IPS DF 6.9 (cell line): ENCODE data around the gene HBEGF.

Source experiments
- DNase-seq: peaks from one replicate; pipeline ENCODE4 v3.0.0-alpha.2; 2013; ENCODE audit warnings: low read depth, low spot score
- H3K27ac ChIP-seq: one replicate; pipeline ENCODE4 v1.5.1; 2013; ENCODE audit warnings: low read length, control low read depth
- H3K27me3 ChIP-seq: 2 replicates; pipeline ENCODE4 v1.6.1; 2013; ENCODE audit warnings: mild to moderate bottlenecking, low read length; ENCODE audit not compliant: control insufficient read depth, insufficient read depth
- H3K36me3 ChIP-seq: 2 replicates; pipeline ENCODE4 v1.6.1; 2013; ENCODE audit warnings: low read length; ENCODE audit not compliant: control insufficient read depth, insufficient read depth
- H3K4me1 ChIP-seq: 2 replicates; pipeline ENCODE4 v1.6.1; 2013; ENCODE audit warnings: low read length; ENCODE audit not compliant: control insufficient read depth, insufficient read depth
- H3K4me3 ChIP-seq: 2 replicates; pipeline ENCODE4 v1.5.1; 2013; ENCODE audit warnings: mild to moderate bottlenecking, low read length
- H3K9me3 ChIP-seq: 2 replicates; pipeline ENCODE4 v1.6.1; 2013; ENCODE audit warnings: low read length, inconsistent platforms; ENCODE audit not compliant: control insufficient read depth, insufficient read depth
- WGBS: extraction: QIAGEN DNeasy Blood & Tissue Kit; methylation state at CpG from one replicate; pipeline ENCODE4 v1.1.7; 2013; ENCODE audit warnings: mixed read lengths, missing lambda C conversion rate; ENCODE audit not compliant: insufficient read length, insufficient coverage; 5-methylcytosine and 5-hydroxymethylcytosine counted together

HBEGF gene

GRCh38 chr5:140322751-140323731, 23.4 kb downstream of the HBEGF start:
- no peak for DNase-seq
- no peak overlapping the region for H3K27ac ChIP-seq
- no peaks in the 10 kb centered on the region for H3K27me3 ChIP-seq
- no peak overlapping the region for H3K4me3 ChIP-seq
- H3K36me3 ChIP-seq, result no peaks in the 10 kb centered on the region
- peaks cover 1% of the 10 kb centered on the region; the same call in 1 of the 2 replicates for H3K4me1 ChIP-seq
- no CpG with 5 or more reads among the region's 9 CpGs for WGBS
- H3K9me3 ChIP-seq, result no peaks in the 10 kb centered on the region

GRCh38 chr5:140321796-140322195, 24.6 kb downstream of the HBEGF start:
- DNase-seq, result no peak
- Histone ChIP-seq H3K4me3 (no peak overlapping the region), H3K27me3 (no peaks in the 10 kb centered on the region), H3K27ac (no peak overlapping the region), H3K4me1 (no peaks in the 10 kb centered on the region), H3K36me3 (no peaks in the 10 kb centered on the region), H3K9me3 (no peaks in the 10 kb centered on the region)
- no CpG with 5 or more reads among the region's 2 CpGs for WGBS

GRCh38 chr5:140319833-140320232, 26.6 kb downstream of the HBEGF start:
- Histone ChIP-seq H3K27me3 (no peaks in the 10 kb centered on the region), H3K4me1 (no peaks in the 10 kb centered on the region), H3K9me3 (no peaks in the 10 kb centered on the region), H3K36me3 (no peaks in the 10 kb centered on the region), H3K27ac (no peak overlapping the region), H3K4me3 (no peak overlapping the region)
- no CpG with 5 or more reads among the region's 1 CpG for WGBS
- DNase-seq, result no peak

GRCh38 chr5:140318792-140319191, 27.6 kb downstream of the HBEGF start:
- DNase-seq, result no peak
- Histone ChIP-seq H3K4me3 (no peak overlapping the region), H3K4me1 (no peaks in the 10 kb centered on the region), H3K9me3 (no peaks in the 10 kb centered on the region), H3K27ac (no peak overlapping the region), H3K36me3 (no peaks in the 10 kb centered on the region), H3K27me3 (no peaks in the 10 kb centered on the region)
- no CpG with 5 or more reads among the region's 4 CpGs for WGBS

GRCh38 chr5:140317859-140318258, 28.5 kb downstream of the HBEGF start:
- Histone ChIP-seq H3K27me3 (no peaks in the 10 kb centered on the region), H3K36me3 (no peaks in the 10 kb centered on the region), H3K27ac (no peak overlapping the region), H3K9me3 (no peaks in the 10 kb centered on the region), H3K4me1 (no peaks in the 10 kb centered on the region), H3K4me3 (no peak overlapping the region)
- no peak for DNase-seq
- no CpG with 5 or more reads among the region's 5 CpGs for WGBS

- Histone ChIP-seq H3K4me1 (no peaks in the 10 kb centered on the region), H3K4me3 (no peak overlapping the region), H3K9me3 (no peaks in the 10 kb centered on the region), H3K36me3 (no peaks in the 10 kb centered on the region), H3K27ac (no peak overlapping the region), H3K27me3 (no peaks in the 10 kb centered on the region)
- no peak for DNase-seq
- WGBS, result no CpG with 5 or more reads among the region's 7 CpGs
Measured at GRCh38 chr5:140312791-140313189, 33.6 kb downstream of the HBEGF start.

DNA sequence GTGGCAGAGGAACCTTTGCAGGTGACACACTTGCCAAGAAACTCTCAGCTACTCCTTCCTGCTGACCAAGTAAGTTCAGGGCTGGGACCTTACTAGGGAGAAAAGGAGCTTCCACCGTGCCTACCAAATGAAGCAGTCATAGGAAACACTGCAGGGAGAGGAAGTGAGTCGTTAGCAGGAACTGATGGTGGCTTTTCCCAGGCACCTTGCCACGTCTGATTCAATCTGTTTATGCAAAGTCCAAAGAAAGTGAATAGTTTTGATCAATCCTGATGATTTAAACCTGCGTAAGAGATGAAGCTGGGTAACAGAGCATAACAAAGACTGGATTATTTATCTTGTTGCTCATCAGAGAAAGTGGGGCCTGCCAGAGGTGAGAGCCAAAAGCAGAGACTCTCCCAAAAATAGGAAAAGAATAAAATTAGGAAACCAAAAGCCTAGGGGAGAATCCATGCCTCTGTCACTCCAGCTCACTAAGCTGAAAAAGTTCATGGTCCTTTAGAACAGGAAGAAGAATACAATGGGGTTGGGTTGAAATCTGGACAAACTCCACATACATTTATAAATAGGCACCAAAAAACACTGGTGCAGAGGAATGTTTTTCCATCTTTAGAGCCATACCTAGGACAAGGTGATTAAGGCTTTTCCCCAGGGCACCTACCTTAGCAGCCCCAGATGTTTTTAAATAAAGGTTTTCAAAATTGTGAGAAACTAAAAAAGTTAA, 34.2 kb downstream of the HBEGF start:
- Histone ChIP-seq H3K36me3 (no peaks in the 10 kb centered on the region), H3K27ac (no peak overlapping the region), H3K4me1 (no peaks in the 10 kb centered on the region), H3K9me3 (no peaks in the 10 kb centered on the region), H3K27me3 (no peaks in the 10 kb centered on the region), H3K4me3 (no peak overlapping the region)
- no peak for DNase-seq
- WGBS, result no CpG with 5 or more reads among the region's 4 CpGs

DNA sequence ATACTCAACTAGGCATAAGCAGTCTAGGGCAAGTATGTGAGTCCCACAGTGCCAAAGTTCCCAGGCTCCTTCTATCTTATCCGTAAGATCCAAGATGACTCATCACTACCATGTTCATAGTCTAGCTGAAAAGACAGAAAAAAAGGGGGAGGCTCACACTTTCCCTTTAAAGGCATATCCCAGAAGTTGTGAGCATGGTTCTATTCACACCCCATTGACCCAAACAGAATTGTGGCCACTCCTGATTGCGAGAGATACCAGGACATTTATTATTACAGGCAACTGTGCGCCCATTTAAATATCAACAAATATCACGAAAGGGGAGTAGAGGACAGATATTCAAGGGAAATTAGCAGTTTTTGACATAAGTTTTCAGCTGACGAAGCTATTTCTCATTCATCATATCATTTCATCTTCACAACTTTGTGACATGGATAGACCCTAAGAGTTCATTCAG, 35.4 kb downstream of the HBEGF start:
- Histone ChIP-seq H3K27me3 (no peaks in the 10 kb centered on the region), H3K27ac (no peak overlapping the region), H3K36me3 (no peaks in the 10 kb centered on the region), H3K9me3 (no peaks in the 10 kb centered on the region), H3K4me1 (no peaks in the 10 kb centered on the region), H3K4me3 (no peak overlapping the region)
- WGBS, result no CpG with 5 or more reads among the region's 5 CpGs
- no peak for DNase-seq

GRCh38 chr5:140310434-140310833, 36.0 kb downstream of the HBEGF start:
- no CpG with 5 or more reads among the region's 2 CpGs for WGBS
- Histone ChIP-seq H3K27me3 (no peaks in the 10 kb centered on the region), H3K27ac (no peak overlapping the region), H3K36me3 (no peaks in the 10 kb centered on the region), H3K9me3 (no peaks in the 10 kb centered on the region), H3K4me1 (no peaks in the 10 kb centered on the region), H3K4me3 (no peak overlapping the region)
- no peak for DNase-seq

DNA sequence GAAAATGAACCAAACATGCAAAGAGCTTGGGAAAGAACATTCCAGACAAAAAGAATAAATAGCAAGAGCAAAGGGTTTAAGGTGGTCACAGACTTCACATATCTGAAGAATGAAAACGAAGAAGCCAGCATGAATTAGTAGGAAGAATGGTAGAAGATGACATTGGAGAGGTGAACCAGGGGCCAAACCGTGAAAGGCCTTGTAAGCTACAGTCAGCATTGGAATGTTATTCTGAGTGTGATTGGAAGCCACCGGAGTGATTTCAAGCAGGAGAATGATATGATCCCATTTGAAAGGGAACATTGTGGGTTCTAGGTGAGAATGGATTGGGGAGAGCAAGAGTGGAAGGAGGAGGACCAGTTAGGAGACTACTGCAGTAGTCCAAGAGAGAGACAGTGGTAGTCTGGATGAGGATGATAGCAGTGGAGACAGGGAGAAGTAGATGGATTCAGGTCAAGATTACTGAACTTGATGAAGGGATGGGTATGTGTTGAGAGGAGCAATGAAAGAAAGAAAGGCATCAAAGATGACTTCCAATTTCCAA, 36.6 kb downstream of the HBEGF start:
- no CpG with 5 or more reads among the region's 3 CpGs for WGBS
- no peaks in the 10 kb centered on the region for H3K36me3 ChIP-seq
- no peaks in the 10 kb centered on the region for H3K4me1 ChIP-seq
- no peaks in the 10 kb centered on the region for H3K27me3 ChIP-seq
- no peak overlapping the region for H3K4me3 ChIP-seq
- no peak overlapping the region for H3K27ac ChIP-seq
- H3K9me3 ChIP-seq, result no peaks in the 10 kb centered on the region
- DNase-seq, result no peak
